Measurements from ENCODE around the gene TAS2R5. TPM values are rescaled to one million over a fixed set of nuclear protein-coding genes. Genes with fewer than 3 reads are reported as not detected.

TAS2R5 gene
- total RNA-seq, 1 experiment from 2014 or later: 0.10 TPM

Other genes with a start within 250 kb of the TAS2R5 start
- 22.1 and 26.4 TPM in 2 replicates for gene AGK, start 238.8 kb upstream of the TAS2R5 start, total RNA-seq (2014; rRNA removed; shearing (Covaris generic))
- gene DENND11, start 88.1 kb upstream of the TAS2R5 start, total RNA-seq (2014; rRNA removed; shearing (Covaris generic)): 19.6 and 20.4 TPM in 2 replicates
- 0.03 TPM in 1 of 2 replicates, not detected in the other for gene WEE2, start 81.9 kb upstream of the TAS2R5 start, total RNA-seq (2014; rRNA removed; shearing (Covaris generic))
- 194 and 242 TPM in 2 replicates for gene SSBP1, start 51.9 kb upstream of the TAS2R5 start, total RNA-seq (2014; rRNA removed; shearing (Covaris generic))
- gene TAS2R3, start 26.1 kb upstream of the TAS2R5 start, total RNA-seq (2014; rRNA removed; shearing (Covaris generic)): 0.16 and 0.97 TPM in 2 replicates
- gene TAS2R4, start 13.5 kb upstream of the TAS2R5 start, total RNA-seq (2014; rRNA removed; shearing (Covaris generic)): 0.13 and 0.23 TPM in 2 replicates
- not detected in 2 replicates for gene PRSS37, start 51.3 kb downstream of the TAS2R5 start, total RNA-seq (2014; rRNA removed; shearing (Covaris generic))
- not detected in 2 replicates for gene OR9A4, start 126.2 kb downstream of the TAS2R5 start, total RNA-seq (2014; rRNA removed; shearing (Covaris generic))
- gene CLEC5A, start 156.8 kb downstream of the TAS2R5 start, total RNA-seq (2014; rRNA removed; shearing (Covaris generic)): not detected in 2 replicates
- 0.08 and 0.36 TPM in 2 replicates for gene TAS2R38, start 183.6 kb downstream of the TAS2R5 start, total RNA-seq (2014; rRNA removed; shearing (Covaris generic))
- under 0.01 and 0.05 TPM in 2 replicates for gene MGAM, start 205.7 kb downstream of the TAS2R5 start, total RNA-seq (2014; rRNA removed; shearing (Covaris generic))

All from HT-29 (cell line).